Fibroblast of pulmonary artery (primary cell): ENCODE data around the gene SSR2.

Source experiments
- DNase-seq: peaks from one replicate; pipeline ENCODE4 v3.0.0-alpha.2; 2010; ENCODE audit warnings: low read depth
- H3K4me3 ChIP-seq: replicated peaks from 2 replicates; pipeline ENCODE4 v1.5.1; 2011; ENCODE audit warnings: low read depth, mild to moderate bottlenecking, control low read depth, low read length, moderate library complexity
- CTCF ChIP-seq: IDR thresholded peaks from 2 replicates; pipeline ENCODE4 v1.5.1; 2011; ENCODE audit warnings: mild to moderate bottlenecking, control low read depth, low read length, inconsistent platforms; ENCODE audit errors: missing control alignments

The SSR2 gene

DNA sequence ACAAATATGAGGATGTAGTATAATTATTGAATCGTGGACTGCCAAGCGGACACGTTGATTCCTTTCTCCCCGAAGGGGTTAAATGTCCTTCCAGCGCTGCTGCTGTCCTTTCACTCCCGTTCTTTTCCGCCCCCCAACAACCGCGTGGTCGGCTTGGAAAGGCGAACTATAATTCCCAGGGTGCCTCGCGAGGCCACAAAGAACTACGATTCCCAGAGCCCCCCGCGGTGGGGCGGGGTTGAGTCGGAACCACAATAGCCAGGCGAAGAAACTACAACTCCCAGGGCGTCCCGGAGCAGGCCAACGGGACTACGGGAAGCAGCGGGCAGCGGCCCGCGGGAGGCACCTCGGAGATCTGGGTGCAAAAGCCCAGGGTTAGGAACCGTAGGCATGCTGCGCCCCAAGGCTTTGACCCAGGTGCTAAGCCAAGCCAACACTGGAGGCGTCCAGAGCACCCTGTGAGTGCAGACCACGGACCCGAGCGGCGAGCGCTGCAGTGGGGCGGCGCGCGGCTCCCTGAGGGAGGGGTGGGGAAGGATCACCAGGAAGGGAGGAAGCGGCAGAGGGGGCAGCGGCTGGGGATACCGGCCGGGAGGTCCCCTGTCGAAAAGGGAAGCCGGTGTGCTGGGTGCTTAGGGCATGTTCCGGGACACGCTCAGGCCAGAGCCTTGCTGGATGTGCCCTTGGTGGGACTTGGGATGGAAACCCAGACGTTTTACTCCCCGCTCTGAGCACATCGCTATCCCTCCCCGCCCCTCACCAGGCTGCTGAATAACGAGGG lies 33.9 kb upstream of the SSR2 start, which contains the start of gene LAMTOR2:
Gene LAMTOR2 (plus strand): TSS at position 283 of the 781 bp plus-strand sequence. CDS start 108 bp downstream, at position 391.
- DNase-seq, result peak; percentile 96
- no peak for TF ChIP-seq CTCF
- H3K4me3 ChIP-seq, result peak within 1 kb of the TSS; percentile 98

- peak; percentile 13 for TF ChIP-seq CTCF
- H3K4me3 ChIP-seq, result peak within 1 kb of the TSS; percentile 98
- DNase-seq, result peak; percentile 90
These were observed 33.2 kb upstream of the SSR2 start, which contains the start of gene UBQLN4 for GRCh38 chr1:156053768-156054499. UBQLN4 (minus strand) TSS chr1:156053798; CDS start chr1:156053701, 97 bp downstream.

- peak overlapping the region; percentile 81 for H3K4me3 ChIP-seq
- TF ChIP-seq CTCF, result peak; percentile 22
- peak; percentile 75 for DNase-seq
These were observed 32.4 kb upstream of the SSR2 start for GRCh38 chr1:156052862-156053767.

- no peak overlapping the region for H3K4me3 ChIP-seq
- DNase-seq, result no peak
- TF ChIP-seq CTCF, result no peak
These were observed 30.4 kb upstream of the SSR2 start for GRCh38 chr1:156051011-156051725.

GRCh38 chr1:156050376-156050775 lies 29.6 kb upstream of the SSR2 start:
- TF ChIP-seq CTCF, result no peak
- DNase-seq, result no peak
- no peak overlapping the region for H3K4me3 ChIP-seq

- no peak for TF ChIP-seq CTCF
- no peak for DNase-seq
- H3K4me3 ChIP-seq, result no peak overlapping the region
These were observed 28.0 kb upstream of the SSR2 start for GRCh38 chr1:156048663-156049258.
